Neuron (in vitro differentiated cells): ENCODE measurements around the gene NAA25.
"Not testable (repeated sequence)": the region's sequence is repeated elsewhere in the genome, so short reads cannot be mapped to it uniquely, and the experiment has no call there.

Source experiments
- H2AFZ ChIP-seq: one replicate; pipeline ENCODE4 v1.6.1; 2013; ENCODE audit warnings: low read depth, mild to moderate bottlenecking, inconsistent platforms, low read length, moderate library complexity
- H3K27me3 ChIP-seq: one replicate; pipeline ENCODE4 v1.6.1; 2013; ENCODE audit warnings: low read length; ENCODE audit not compliant: insufficient read depth
- H3K36me3 ChIP-seq: one replicate; pipeline ENCODE4 v1.6.1; 2013; ENCODE audit warnings: low read length; ENCODE audit not compliant: insufficient read depth
- H3K4me1 ChIP-seq: one replicate; pipeline ENCODE4 v1.6.1; 2013; ENCODE audit warnings: low read length; ENCODE audit not compliant: insufficient read depth
- H3K4me3 ChIP-seq: 2 replicates; pipeline ENCODE4 v1.5.1; 2013; ENCODE audit warnings: mild to moderate bottlenecking, low read length, moderate library complexity
- H3K9me3 ChIP-seq: one replicate; pipeline ENCODE4 v1.6.1; 2013; ENCODE audit warnings: low read length

The NAA25 gene

DNA sequence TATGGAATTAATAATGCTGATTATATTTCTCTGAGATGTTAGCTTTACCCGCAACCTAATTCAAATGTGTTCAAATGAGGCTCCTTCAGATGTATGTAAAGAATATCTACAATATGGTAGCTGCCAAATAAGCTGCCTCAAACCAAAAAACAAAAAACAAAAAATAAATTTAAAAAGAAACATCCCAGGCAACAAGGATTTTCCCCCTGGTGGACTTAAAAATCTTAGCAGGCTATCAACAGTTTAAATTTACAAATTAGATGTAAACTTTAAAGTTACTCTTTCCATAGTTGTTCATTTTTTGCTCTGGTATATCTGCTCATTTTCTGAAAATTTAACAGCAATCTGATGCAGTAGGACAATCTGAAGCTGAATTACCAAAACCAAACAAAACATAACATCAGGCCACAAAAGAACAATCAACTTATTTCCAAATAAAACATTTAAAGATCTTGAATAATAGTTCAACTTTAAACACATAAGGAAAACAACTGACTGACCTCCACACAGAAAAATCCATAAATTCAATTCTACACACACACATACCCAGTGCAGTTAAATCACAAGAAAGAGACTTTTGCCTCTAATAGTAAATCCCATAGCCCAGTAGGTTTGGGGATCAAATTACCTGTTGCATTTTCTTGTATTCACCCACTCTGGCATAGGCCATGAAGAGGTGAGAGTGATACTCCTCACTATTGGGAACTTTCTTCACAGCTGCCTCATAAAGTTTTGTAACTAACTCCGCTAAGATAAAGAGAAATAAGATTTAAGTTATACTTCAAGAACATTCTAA is 21.3 kb downstream of the NAA25 start:
- Histone ChIP-seq H3K9me3 (no peaks in the 10 kb centered on the region), H3K4me1 (no peaks in the 10 kb centered on the region), H3K36me3 (peaks cover 71% of the 10 kb centered on the region), H3K4me3 (no peak overlapping the region), H2AFZ (no peak overlapping the region), H3K27me3 (no peaks in the 10 kb centered on the region)

DNA sequence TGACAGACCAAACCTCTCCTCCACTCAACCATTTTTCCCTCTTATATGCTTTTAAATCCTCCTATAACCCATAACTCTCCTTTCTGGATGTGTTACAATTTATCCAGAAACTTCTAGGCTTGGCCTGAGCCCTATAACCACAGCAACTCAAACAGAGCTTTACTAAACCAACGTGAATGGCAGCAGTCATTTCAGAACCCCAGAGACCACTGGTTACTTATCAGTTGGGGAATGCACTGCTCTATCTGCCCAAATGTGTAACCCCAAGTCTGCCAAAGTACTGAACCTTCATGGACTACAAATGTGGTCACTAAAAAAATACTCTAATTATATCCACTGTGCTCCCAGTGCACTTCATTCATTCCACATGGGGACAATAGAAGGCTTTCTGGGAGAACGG is 42.0 kb downstream of the NAA25 start:
- Histone ChIP-seq H3K4me3 (no peak overlapping the region), H2AFZ (no peak overlapping the region), H3K4me1 (no peaks in the 10 kb centered on the region), H3K9me3 (no peaks in the 10 kb centered on the region), H3K27me3 (no peaks in the 10 kb centered on the region), H3K36me3 (peaks cover 82% of the 10 kb centered on the region)

DNA sequence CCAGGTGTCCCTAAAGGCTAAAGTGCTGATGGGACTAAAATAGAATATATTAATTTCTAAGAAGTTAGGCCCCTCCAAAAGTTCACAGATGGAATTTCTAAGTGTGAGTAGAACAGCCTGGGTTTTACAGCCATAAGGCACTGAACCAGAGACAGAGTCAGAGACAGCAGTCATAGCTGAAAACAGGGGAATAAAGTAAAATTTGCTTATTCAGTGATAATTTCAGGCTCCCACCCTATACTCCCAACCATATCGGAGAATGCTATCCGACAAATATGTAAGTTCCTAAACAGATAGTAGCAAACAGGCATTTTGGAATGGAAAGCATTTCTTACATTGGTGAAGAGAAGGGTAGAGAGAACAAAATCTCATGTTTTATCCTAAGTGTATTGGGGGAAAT is 45.3 kb downstream of the NAA25 start:
- Histone ChIP-seq H3K4me1 (no peaks in the 10 kb centered on the region), H3K4me3 (no peak overlapping the region), H2AFZ (no peak overlapping the region), H3K9me3 (no peaks in the 10 kb centered on the region), H3K36me3 (peaks cover 81% of the 10 kb centered on the region), H3K27me3 (no peaks in the 10 kb centered on the region)

DNA sequence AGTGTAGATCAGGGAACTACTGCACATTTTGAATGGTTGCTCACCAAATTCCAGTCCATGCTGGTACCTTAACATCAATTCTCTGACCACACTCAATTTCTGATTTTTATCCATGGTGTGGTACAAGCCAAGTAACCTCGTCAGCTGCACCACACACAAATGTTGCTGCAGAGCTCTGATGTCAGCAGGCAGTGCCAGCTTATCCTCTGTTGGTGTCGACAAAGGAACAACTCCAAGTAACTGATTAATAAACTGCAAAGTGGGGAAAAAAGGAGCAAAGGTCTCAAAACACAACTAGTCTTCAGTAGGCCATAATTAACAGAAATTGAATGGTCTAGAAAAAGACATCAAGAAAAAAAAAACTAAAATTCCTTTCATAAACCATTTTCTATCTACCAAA is 47.4 kb downstream of the NAA25 start:
- no peak overlapping the region for H3K4me3 ChIP-seq
- H2AFZ ChIP-seq, result no peak overlapping the region
- no peaks in the 10 kb centered on the region for H3K9me3 ChIP-seq
- no peaks in the 10 kb centered on the region for H3K4me1 ChIP-seq
- H3K36me3 ChIP-seq, result peaks cover 76% of the 10 kb centered on the region
- H3K27me3 ChIP-seq, result no peaks in the 10 kb centered on the region

DNA sequence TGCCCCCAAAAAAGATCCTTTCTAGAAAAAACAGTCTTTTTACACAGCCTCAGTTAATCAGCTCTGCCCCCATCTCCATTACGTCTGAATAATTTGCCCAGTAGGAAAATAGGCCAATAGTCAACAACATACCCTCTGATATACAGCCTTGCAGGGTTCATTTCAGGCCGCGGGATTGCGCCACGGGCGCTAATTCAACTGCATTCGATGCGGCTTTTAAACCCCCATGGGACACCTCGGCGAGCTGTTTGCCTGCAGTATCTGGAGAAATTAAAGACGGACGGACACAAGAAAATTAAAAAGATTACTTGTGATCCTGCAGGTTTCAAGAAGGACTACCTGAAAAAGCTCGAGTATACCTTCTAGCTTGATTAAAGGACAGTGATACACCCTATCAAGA is 59.2 kb downstream of the NAA25 start:
- Histone ChIP-seq H3K4me1 (no peaks in the 10 kb centered on the region), H3K9me3 (no peaks in the 10 kb centered on the region), H2AFZ (no peak overlapping the region), H3K4me3 (no peak overlapping the region), H3K36me3 (peaks cover 82% of the 10 kb centered on the region), H3K27me3 (no peaks in the 10 kb centered on the region)

DNA sequence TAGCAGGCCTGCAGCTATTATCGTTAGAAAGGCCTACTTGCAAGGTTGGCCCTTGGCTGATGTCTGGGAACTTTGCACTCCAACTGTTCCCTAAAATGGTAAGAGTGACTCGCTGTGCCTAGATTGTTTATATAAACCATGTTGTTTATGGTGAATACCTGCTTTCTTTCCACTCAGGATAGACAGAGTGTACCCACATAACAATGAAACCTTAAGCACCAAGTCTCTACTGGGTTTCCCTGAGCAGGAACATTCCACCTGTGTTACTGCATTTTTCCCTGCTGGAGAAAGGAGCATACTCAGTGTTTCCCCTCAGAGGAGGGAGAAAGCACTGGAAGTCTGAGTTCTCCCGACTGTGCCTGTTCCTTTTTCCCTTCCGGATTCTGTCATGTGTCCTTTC is 62.6 kb downstream of the NAA25 start:
- peaks cover 77% of the 10 kb centered on the region for H3K36me3 ChIP-seq
- no peaks in the 10 kb centered on the region for H3K27me3 ChIP-seq
- H3K9me3 ChIP-seq, result no peaks in the 10 kb centered on the region
- no peak overlapping the region for H3K4me3 ChIP-seq
- no peak overlapping the region for H2AFZ ChIP-seq
- no peaks in the 10 kb centered on the region for H3K4me1 ChIP-seq

DNA sequence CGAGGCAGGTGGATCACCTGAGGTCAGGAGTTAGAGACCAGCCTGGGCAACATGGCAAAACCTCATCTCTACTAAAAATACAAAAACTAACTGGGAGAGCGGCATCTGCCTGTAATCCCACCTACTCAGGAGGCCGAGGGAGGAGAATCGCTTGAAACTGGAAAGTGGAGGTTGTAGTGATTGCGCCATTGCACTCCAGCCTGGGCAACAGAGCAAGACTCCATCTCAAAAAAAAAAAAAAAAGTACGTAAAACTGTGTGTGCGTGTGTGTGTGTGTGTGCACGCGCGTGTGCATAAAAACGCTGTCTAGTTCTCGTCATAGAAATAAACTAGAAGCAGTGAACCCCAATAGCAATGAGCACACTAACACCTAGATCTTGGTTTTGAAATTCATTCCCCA is 72.0 kb downstream of the NAA25 start:
- H3K4me1 ChIP-seq, H3K27me3 ChIP-seq, H3K9me3 ChIP-seq, H2AFZ ChIP-seq, H3K4me3 ChIP-seq: not testable (repeated sequence)
- H3K36me3 ChIP-seq, result peaks cover 82% of the 10 kb centered on the region

DNA sequence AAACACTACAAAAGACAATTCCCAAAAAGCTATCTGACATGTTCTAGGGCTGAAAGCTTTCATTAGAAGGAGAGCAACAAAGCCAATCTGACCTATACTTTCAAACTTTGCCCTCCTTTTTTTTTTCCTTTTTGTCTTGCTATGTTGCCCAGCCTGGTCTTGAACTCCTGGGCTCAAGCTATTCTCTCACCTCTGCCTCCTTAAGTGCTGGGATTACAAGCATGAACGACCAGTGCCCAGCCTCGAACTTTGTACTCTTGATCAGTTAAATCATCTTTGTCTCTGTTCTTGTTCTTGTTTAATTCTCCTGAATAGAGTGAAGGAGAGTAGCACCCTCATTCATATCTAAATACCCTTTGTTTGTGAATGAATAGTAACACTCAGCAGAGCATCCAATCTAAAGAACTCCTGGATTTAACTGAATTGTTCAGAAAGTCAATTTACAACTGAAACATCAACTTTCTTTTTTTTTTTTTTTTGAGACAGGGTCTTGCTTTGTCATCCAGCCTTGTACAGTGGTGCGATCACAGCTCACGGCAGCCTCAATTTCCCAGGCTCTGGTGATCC is 73.3 kb downstream of the NAA25 start:
- Histone ChIP-seq H3K36me3 (peaks cover 82% of the 10 kb centered on the region), H2AFZ (no peak overlapping the region), H3K27me3 (no peaks in the 10 kb centered on the region), H3K4me1 (no peaks in the 10 kb centered on the region), H3K9me3 (no peaks in the 10 kb centered on the region), H3K4me3 (no peak overlapping the region)

DNA sequence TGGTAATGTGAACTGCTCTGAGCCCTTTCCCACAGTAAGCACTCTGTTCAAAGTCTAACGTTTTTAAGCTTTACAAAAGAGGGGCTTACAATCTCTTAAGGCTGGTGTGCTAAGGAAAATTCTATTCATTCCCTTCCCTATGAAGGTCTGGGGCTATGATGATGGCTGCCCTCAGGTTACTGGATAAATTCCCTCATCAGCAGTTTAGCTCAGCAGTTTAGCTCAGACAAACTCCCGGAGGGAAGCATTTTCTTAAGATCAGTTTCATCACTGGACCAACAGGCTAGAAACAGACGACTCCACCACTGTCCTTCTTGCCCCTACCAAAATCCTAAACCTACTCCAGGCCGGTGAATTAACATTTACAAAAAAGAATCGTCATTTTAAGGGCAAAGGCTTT is 76.3 kb downstream of the NAA25 start:
- Histone ChIP-seq H3K36me3 (peaks cover 78% of the 10 kb centered on the region), H3K4me3 (no peak overlapping the region), H2AFZ (no peak overlapping the region)

DNA sequence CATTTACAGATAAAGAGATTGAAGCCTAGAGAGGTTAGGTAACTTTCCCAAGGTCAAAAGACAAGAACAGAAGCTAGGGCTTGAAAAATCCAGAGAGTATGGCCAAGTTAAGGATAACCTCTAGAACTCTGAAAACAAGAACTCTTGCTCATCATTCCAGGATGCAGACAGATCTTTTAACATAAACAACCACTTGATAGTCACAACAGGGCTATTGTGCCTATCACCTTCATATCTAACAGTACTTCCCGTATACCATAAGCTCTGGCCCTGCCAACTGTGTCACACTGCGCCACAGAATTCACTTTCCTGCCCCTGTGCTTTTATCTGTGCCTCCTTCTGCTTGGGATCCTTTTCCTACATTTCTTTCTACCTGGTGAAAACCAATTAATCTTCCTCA is 77.1 kb downstream of the NAA25 start:
- Histone ChIP-seq H2AFZ (no peak overlapping the region), H3K27me3 (no peaks in the 10 kb centered on the region), H3K4me1 (no peaks in the 10 kb centered on the region), H3K9me3 (no peaks in the 10 kb centered on the region), H3K36me3 (peaks cover 72% of the 10 kb centered on the region), H3K4me3 (no peak overlapping the region)

More for the DNA sequence above, 76.3 kb downstream of the NAA25 start:
- H3K4me1 ChIP-seq, result no peaks in the 10 kb centered on the region
- H3K27me3 ChIP-seq, result no peaks in the 10 kb centered on the region
- H3K9me3 ChIP-seq, result no peaks in the 10 kb centered on the region

DNA sequence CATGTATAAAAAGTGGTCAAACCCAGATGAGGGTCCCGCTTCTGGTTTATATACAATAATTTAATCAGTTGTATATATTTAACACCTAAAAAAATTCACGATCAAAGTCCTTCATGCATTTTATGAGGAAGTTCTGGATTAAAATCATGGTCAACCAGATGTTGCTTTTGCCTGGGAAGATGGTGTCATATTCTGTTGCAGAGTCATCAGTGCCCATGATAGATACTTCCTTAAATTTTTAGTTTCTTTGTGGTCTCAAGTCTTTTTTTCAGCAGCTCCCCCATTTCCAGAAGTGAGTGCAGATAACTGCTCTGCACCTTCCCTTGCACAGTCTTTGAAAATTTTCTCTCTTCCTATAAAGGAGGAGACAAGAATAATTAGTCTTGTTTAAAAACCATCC is 79.3 kb downstream of the NAA25 start:
- H3K4me3 ChIP-seq, result no peak overlapping the region
- no peaks in the 10 kb centered on the region for H3K27me3 ChIP-seq
- H3K4me1 ChIP-seq, result no peaks in the 10 kb centered on the region
- no peaks in the 10 kb centered on the region for H3K9me3 ChIP-seq
- no peak overlapping the region for H2AFZ ChIP-seq
- peaks cover 63% of the 10 kb centered on the region for H3K36me3 ChIP-seq

DNA sequence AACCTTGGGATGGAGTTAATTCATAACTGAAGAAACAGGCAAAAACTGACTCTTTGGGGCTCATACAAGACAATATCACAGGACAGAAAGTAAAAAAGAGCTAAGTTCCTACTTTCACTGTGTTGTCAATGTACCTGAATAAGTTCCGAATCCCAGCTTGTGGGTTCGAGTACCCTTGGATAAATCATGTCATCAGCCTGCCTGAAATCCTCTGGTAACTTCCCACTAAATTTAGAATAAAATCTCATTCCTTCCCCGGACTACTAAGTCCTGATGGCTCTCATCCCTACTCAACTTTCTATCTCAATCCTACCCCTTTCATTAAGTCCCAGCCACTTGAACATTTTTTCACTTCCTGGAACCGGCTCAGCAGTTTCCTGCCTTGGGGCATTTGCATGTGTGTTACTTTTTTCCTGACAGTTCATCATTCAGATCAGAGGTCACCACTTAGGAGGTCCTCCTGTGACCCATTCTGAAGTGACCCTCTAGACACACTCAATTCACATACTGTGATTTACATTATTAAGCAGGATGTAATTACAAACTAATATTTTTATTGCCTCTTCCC is 82.7 kb downstream of the NAA25 start:
- no peak overlapping the region for H3K4me3 ChIP-seq
- H3K27me3 ChIP-seq, result no peaks in the 10 kb centered on the region
- no peaks in the 10 kb centered on the region for H3K9me3 ChIP-seq
- H3K36me3 ChIP-seq, result peaks cover 67% of the 10 kb centered on the region
- no peaks in the 10 kb centered on the region for H3K4me1 ChIP-seq
- H2AFZ ChIP-seq, result no peak overlapping the region

DNA sequence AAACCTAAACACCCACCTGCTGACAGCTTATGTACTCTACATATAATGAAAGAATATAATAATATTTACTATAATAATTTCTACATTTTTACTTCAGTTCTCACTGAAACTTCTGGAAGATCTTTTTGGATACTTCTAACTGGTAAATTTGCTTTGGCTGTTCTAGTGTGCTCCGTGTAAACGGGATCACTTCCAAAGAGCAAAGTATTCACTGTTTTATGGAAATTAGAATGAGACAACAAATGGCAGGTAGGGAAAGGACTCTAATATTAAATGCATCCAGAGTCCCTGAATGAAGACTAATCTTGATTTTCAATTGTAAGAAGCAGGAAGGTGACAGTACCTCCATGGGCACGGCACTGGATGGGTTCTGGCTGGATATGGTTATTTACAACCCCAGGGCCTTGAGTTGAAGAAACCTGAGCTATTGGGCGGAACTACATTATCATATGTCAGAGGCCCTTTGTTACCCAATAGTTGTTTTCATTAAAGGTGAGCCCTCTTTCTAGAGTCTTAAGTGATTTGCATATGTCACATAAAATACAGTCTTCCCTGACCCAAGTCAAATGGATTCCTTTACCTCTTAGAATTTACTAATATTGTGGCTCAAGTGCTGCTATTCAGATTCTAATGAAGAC is 84.7 kb downstream of the NAA25 start:
- H2AFZ ChIP-seq, result no peak overlapping the region
- H3K36me3 ChIP-seq, result peaks cover 72% of the 10 kb centered on the region
- no peak overlapping the region for H3K4me3 ChIP-seq
- no peaks in the 10 kb centered on the region for H3K27me3 ChIP-seq
- H3K9me3 ChIP-seq, result no peaks in the 10 kb centered on the region
- H3K4me1 ChIP-seq, result no peaks in the 10 kb centered on the region
